ENCODE data around the gene COL25A1. TPM values are rescaled to one million over a fixed set of nuclear protein-coding genes. Genes with fewer than 3 reads are reported as not detected.

COL25A1 gene
- total and polyA plus RNA-seq, 4 donors: 0.61 to 4.4 (median 2.1) TPM

GRCh38 chr4:108787106-108787505 lies 515.4 kb downstream of the COL25A1 start:
- H3K4me3 ChIP-seq (ENCODE audit: low read depth in 1 of 3, low read length in 3 of 3): no peak overlapping the region
- H3K36me3 ChIP-seq (ENCODE audit: control insufficient read depth in 4 of 4, insufficient read depth in 3 of 4, low read depth in 1 of 4, low read length in 3 of 4): no peaks in the 10 kb centered on the region
- H3K27me3 ChIP-seq (ENCODE audit: control insufficient read depth in 4 of 4, insufficient read depth in 4 of 4, low read length in 3 of 4): no peaks in the 10 kb centered on the region
- 94% methylated on average over 14 of the region's 14 CpGs for WGBS
- H3K9me3 ChIP-seq (ENCODE audit: control insufficient read depth in 4 of 4, low read length in 3 of 4): no peaks in the 10 kb centered on the region
- no peak for DNase-seq (ENCODE audit: low spot score)
- H3K9ac ChIP-seq (ENCODE audit: low read depth in 1 of 2, low read length in 2 of 2): no peak overlapping the region
- TF ChIP-seq RXRA (IDR thresholded peaks at IDR 0.05) (no peak), JUND (IDR thresholded peaks at IDR 0.05) (no peak), TAF1 (conservative IDR thresholded peaks at IDR 0.05) (no peak), ATF3 (IDR thresholded peaks at IDR 0.05) (no peak)
- H3K27ac ChIP-seq (ENCODE audit: low read depth in 1 of 2, low read length in 2 of 2): no peak overlapping the region
- H3K4me1 ChIP-seq (ENCODE audit: control insufficient read depth in 4 of 4, insufficient read depth in 4 of 4, low read length in 3 of 4): peaks cover 2 to 22% (median 19%) of the 10 kb centered on the region in 4 donors

DNA sequence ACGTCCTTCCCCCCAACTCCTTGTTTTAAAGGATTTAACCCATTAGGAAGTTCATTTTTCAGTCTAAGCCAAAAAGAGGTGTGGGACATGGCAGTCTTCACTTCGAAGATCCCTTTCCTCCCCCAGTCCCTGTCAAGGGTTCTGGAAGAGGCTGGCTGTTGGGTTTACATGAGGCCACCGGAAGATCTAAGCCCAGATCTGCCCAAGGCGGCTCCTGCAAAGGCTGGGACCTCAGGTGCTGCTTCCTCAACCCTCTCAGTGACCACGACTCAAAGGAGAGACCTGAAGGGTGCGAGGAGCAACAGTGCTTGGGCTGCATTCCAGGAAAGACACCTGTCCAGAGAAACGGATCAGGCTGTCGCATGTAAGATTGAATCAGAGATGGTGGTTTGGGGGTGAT lies 516.1 kb downstream of the COL25A1 start:
- 92% methylated on average over 8 of the region's 8 CpGs for WGBS

DNA sequence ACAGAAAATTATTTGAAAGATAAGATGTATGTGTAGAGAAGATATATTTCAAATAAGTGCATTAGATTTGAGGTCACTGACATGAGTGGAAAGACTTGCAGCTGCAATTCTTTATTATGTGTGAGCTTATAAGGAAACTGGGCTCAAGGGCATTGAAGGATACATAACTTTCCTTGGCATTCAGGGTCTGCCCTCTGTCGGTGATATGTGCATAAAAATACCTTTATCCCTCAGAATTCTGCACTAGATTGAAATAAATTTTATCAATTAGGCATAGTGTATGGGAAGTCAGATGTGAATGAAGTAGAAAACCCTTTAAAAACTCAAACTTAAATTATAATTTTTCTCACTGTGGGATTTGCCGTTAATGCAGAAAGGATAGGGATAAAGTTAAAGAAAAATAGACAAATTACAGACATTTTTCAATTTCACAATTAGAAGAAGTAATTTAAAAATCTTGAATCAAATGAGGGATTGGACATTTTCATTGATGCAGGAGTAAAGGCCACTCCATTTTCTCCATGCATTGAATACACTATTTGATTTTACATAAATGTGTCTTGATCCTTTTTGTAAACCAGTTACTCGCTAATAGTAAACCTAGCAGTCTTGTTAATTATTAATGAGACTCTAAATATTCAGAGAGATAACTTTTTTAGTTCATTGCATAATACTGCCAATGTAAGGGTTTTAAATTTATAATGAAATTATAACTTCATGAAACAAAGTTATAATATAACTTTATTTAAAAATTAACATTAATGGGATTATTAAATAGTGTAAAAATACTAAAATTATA lies 518.6 kb downstream of the COL25A1 start:
- H3K4me1 ChIP-seq (ENCODE audit: control insufficient read depth in 4 of 4, insufficient read depth in 4 of 4, low read length in 3 of 4): peaks cover 2 to 13% (median 9%) of the 10 kb centered on the region in 4 donors
- H3K4me3 ChIP-seq (ENCODE audit: low read depth in 1 of 3, low read length in 3 of 3): no peak overlapping the region
- H3K36me3 ChIP-seq (ENCODE audit: control insufficient read depth in 4 of 4, insufficient read depth in 3 of 4, low read depth in 1 of 4, low read length in 3 of 4): no peaks in the 10 kb centered on the region
- H3K9ac ChIP-seq (ENCODE audit: low read depth in 1 of 2, low read length in 2 of 2): no peak overlapping the region
- H3K27me3 ChIP-seq (ENCODE audit: control insufficient read depth in 4 of 4, insufficient read depth in 4 of 4, low read length in 3 of 4): no peaks in the 10 kb centered on the region
- DNase-seq (ENCODE audit: low spot score): no peak
- H3K9me3 ChIP-seq (ENCODE audit: control insufficient read depth in 4 of 4, low read length in 3 of 4): no peaks in the 10 kb centered on the region
- H3K27ac ChIP-seq (ENCODE audit: low read depth in 1 of 2, low read length in 2 of 2): no peak overlapping the region
- WGBS: 29% methylated on average over 3 of the region's 3 CpGs
- TF ChIP-seq FOXA1 (IDR thresholded peaks at IDR 0.05) (no peak), GABPA (IDR thresholded peaks at IDR 0.05 in 1 of 2, conservative IDR thresholded peaks at IDR 0.05 in 1 of 2) (no peak), ATF3 (IDR thresholded peaks at IDR 0.05) (no peak), HNF4A (conservative IDR thresholded peaks at IDR 0.05) (peak in 1 of 2 donors; percentile 25)
- TF ChIP-seq, protein P1, sequence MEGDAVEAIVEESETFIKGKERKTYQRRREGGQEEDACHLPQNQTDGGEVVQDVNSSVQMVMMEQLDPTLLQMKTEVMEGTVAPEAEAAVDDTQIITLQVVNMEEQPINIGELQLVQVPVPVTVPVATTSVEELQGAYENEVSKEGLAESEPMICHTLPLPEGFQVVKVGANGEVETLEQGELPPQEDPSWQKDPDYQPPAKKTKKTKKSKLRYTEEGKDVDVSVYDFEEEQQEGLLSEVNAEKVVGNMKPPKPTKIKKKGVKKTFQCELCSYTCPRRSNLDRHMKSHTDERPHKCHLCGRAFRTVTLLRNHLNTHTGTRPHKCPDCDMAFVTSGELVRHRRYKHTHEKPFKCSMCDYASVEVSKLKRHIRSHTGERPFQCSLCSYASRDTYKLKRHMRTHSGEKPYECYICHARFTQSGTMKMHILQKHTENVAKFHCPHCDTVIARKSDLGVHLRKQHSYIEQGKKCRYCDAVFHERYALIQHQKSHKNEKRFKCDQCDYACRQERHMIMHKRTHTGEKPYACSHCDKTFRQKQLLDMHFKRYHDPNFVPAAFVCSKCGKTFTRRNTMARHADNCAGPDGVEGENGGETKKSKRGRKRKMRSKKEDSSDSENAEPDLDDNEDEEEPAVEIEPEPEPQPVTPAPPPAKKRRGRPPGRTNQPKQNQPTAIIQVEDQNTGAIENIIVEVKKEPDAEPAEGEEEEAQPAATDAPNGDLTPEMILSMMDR (IDR thresholded peaks at IDR 0.05; ENCODE audit: low read depth, low read length, missing input control): peak; percentile 47

More for the DNA sequence above, 516.1 kb downstream of the COL25A1 start:
- Histone ChIP-seq H3K27ac (ENCODE audit: low read depth in 1 of 2, low read length in 2 of 2) (no peak overlapping the region), H3K9ac (ENCODE audit: low read depth in 1 of 2, low read length in 2 of 2) (no peak overlapping the region), H3K9me3 (ENCODE audit: control insufficient read depth in 4 of 4, low read length in 3 of 4) (no peaks in the 10 kb centered on the region), H3K36me3 (ENCODE audit: control insufficient read depth in 4 of 4, insufficient read depth in 3 of 4, low read depth in 1 of 4, low read length in 3 of 4) (no peaks in the 10 kb centered on the region), H3K27me3 (ENCODE audit: control insufficient read depth in 4 of 4, insufficient read depth in 4 of 4, low read length in 3 of 4) (no peaks in the 10 kb centered on the region), H3K4me3 (ENCODE audit: low read depth in 1 of 3, low read length in 3 of 3) (no peak overlapping the region), H3K4me1 (ENCODE audit: control insufficient read depth in 4 of 4, insufficient read depth in 4 of 4, low read length in 3 of 4) (peaks cover 2 to 15% (median 12%) of the 10 kb centered on the region in 4 donors)
- TF ChIP-seq YY1 (IDR thresholded peaks at IDR 0.05) (no peak), FOXA2 (IDR thresholded peaks at IDR 0.05) (no peak), NR2F2 (IDR thresholded peaks at IDR 0.05) (no peak), REST (IDR thresholded peaks at IDR 0.05) (no peak), MAX (IDR thresholded peaks at IDR 0.05) (no peak), RAD21 (IDR thresholded peaks at IDR 0.05) (no peak), HNF4A (conservative IDR thresholded peaks at IDR 0.05) (no peak)
- DNase-seq (ENCODE audit: low spot score): no peak
